ENCODE measurements around the gene RNF141.

The RNF141 gene

DNA sequence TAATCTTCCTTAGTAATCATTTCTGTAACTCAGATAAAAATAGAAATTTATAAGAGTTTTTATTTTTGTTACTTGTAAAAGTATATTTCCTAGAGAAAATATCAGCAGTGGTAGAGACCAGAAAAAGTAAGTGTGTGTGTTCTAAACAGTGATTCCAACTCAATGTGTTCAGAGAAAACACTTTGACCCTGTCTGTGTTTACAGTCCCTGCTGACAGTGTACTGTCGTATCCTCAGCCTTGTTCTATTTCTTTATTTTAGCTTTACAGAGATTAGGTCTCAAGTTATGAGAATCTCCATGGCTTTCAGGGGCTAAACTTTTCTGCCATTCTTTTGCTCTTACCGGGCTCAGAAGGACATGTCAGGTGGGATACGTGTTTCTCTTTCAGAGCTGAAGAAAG lies 17.3 kb upstream of the RNF141 start:
- DNase-seq: no peak

DNA sequence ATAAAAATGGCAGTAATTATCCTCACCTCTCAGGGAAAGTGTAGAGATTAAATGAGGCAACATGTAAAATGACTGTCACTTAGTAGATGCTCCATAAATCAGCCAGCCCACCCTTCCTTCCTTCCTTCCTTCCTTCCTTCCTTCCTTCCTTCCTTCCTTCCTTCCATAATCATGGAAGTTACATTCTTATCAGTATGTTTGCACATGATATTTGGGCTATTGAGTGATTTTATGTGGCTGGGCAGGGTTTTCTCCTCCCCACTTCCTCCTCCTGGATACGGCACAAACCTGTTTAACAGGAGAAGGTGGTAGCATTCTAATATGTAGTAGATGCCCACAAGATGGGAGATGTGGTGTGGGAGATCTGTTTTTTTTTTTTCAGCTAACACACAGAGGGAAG lies 15.6 kb upstream of the RNF141 start:
- no peak for DNase-seq

DNA sequence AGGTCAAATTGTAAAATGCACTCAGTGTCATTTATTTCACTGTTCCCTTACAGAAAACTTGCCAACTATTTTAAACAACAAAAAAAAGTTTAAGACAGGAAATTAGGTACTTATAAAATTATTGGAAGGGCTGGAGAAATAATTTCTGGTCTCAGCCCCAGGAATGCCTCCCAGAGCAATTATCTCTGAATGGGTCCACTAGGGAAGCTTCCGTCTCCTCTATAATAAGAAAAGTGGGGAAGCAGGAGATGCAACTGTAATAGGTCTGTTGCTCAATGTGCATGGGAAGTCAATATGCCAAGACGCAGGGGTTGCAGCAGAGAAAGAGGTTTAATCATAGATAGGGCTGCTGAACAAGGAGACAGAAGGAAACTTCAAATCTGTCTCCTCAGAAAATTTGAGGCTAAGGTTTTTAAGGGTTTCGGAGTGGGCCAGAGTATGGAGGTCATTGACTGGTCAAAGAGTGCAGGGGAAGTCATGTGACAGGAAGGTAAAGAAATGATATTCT lies 10.9 kb upstream of the RNF141 start:
- no peak for DNase-seq

DNA sequence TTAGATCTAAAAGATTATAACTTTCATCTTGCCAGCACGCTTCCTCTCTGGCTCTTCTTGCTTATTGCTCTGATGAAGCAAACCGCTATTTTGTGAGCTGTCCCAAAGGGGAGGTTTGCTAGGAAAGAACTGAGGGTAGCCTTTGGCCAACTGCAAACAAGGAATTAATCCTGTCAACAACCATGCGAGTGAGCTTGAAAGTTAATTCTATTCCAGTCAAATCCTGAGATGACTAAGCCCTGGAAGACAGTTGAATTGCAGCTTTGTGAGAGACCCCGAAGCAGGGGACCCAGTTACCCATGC lies 10.3 kb upstream of the RNF141 start:
- DNase-seq: no peak

DNA sequence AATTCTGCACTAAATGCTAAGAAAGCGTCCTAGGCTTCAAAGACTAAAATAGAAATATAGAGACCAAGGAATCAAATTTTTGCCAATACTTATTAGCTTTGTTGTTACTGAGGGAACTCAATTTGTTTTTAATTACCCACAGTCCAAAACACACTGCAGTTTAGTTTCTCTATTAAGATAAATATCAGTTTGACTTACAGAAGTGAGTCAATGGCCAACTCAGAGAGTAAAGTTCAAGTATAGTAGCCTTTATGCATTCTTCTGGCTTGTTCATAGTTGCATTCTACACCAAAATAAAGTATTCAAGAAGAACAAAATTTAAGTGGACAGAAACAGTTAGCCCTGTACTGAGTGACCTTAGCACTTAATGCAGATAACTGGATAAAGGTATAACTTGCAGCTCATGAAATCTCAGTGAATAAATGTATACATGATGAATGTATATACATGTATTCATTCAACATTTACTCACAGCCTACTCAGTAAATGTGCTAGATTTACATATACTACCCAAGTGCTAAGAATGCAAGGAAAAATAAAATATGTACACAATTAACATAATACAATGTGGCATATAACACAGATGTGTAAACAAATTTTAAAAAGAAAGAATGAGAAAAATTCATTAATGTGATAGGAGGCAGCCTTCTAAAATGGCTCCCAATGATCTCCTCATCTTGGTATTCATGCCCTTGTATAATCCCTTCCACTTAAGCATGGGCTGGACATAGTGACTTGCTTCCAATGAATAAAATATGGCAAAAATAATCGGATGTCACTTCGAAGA lies 9.7 kb upstream of the RNF141 start:
- DNase-seq: no peak

DNA sequence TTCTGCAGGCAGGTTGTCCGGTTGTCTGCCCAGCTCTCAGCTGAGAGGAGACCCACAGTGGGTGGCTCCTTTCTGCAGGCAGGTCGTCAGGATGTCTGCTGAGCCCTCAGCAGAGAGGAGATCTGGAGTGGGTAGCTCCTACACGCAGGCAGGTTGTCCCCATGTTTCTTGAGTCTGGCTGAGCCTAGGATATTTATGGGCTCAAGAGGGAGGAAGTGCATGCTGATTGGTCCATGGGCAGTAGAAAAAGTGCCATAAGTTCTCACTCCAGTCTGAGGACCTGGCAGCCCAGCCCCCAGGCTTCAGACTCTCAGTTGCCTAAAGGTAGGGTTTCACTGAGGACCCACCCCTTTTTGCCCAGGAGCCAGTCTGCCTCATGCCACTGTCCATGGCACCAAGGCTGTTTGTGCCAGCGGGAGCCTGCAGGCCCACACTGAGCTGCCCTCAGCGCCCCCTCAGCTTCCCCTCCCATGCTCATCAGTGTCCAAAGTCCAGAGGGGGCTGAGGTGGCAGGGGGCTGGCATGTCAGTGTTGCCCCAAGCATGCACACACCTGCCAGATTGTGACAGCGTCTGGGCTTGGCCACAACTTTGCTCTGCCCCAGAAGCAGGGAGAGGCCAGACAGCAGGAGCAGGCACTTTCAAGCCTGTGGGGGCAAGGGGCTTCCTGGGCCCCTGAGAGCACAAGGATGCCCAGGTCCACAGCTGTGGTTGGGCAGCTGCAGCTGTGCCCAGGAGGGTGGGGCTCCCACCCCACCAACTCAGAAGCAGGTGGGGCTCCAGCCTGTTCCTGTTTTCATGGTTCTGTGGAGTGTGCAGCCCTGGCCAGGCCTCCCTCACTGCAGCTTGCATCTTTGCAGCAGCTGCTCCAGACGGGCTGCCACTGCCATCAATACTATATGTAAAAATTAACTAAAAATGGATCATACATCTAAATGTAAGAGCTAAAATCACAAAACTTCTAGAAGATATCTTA lies 3.8 kb upstream of the RNF141 start:
- no peak for DNase-seq

DNA sequence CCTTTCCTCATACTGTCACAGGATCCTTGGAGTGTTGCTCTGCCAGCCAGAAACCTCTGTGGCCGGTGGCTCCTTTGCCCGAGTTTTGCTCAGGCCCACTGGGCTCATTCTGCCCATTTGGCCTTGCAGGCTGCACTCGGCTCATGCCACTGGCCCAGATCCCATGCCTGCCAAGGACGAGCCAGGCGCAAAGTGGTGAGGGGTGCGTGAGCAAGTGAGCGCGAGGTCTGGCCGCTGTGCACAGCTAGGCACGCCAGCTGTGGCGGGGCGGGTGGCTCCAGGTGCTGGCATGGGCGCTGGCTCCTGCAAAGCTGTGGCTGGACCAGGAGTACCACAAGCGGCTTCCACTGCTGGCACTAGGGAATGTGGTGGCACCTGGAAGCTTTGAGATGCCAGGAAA lies 2.8 kb upstream of the RNF141 start:
- no peak for DNase-seq

DNA sequence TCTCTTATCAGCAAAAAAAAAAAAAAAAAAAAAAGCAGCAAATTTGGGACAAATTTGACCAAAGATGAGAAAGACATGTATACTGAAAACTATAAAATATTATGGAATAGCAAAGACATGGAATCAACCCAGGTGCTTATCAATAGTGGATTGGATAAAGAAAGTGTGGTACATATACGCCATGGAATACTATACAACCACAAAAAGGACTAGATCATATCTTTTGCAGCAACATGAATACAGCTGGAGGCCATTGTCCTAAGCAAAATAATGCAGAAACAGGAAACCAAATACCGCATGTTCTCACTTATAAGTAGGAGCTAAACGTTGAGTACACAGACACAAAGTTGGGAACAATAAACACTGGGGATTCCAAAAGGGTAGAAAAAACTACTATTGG lies 1.8 kb upstream of the RNF141 start:
- DNase-seq: no peak

DNA sequence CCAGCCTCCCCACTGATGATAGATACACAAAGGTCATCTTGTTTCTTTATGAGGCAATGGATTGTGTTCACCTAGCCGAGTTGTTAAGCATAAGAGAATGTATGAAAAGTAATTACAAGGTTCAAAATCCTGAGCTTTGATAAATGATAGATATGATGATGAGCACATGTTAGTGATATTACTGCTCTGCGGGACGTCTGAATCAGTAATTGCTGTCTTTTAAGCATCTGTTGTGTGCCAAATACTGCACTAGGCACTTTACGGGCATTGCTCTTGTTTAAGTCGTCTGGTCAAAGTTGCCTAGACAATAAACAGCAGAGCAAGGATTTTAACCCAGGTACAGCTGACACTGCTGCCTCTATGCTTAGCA lies 559 bp upstream of the RNF141 start:
- DNase-seq: no peak

DNA sequence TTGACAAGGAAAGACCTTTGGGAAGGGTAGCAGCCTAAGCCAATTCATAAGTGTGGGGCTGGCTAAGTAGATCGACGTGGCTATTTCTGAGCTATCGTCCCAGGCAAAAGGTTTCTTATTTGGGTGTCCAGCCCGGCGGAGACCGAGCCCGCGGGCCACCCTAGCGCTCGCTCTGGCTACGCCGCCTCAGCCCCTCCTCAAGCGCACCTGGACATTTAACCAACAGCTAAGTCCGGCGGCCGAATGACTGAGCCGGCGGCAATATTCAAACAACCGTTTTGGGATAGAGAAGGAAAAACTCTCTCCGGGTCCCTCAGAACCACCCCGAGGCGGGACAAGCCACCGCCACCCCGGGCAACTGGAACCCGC lies 457 bp downstream of the RNF141 start:
- DNase-seq: no peak

DNA sequence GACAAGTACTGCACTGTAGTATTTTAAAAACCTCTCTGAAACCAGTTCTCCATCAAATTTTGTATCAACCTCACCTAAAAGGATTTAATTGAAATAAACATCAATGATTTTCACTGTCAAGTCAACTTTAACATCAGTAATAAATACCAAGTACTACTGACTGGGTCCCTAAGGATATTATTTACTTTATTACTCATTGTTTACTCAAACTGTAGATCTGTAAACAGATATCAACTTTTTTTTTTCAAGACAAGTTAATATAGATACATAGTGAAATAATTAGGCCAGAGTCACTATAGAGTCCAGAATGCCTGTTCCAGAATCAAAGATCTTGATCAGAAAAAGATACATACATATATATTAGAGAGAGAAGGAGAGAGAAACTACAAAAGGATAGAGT lies 1.6 kb downstream of the RNF141 start:
- DNase-seq: no peak

DNA sequence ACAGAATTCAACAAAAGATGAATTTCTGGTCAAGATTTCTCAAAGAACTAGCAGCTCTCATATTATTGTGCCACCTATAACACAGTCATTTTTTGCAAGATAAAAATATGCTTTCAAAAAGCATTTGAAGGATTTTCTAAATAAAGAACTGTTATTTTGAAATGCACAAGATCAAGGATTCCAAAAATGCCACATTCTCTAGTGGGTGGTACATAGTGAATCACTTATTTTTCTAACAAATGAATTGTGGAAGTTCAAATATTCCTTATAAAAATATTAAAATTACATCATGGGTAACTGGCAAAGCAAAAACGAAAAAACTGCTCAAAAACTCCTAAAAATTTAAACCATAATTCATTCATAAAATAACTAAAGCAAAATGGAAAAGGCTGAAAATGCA lies 2.1 kb downstream of the RNF141 start:
- DNase-seq: no peak

DNA sequence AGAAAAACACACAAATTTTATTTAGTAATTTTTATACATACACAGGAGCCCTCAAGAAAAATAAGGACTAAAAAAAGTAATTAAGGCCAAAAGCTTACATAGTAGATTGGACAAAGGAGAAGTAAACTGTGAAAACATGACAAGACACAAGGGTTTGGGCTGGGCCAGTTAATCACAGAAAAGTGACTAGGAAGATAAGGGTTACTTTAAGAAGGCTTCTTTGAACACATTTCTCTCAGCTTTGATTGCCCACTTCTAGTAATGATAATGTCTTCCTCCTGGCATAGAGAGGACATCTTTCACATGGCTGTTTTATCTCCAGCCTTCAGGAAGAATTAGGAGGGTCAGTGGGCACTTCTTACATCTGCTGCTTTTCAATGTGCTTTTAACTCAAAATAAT lies 3.4 kb downstream of the RNF141 start:
- no peak for DNase-seq

DNA sequence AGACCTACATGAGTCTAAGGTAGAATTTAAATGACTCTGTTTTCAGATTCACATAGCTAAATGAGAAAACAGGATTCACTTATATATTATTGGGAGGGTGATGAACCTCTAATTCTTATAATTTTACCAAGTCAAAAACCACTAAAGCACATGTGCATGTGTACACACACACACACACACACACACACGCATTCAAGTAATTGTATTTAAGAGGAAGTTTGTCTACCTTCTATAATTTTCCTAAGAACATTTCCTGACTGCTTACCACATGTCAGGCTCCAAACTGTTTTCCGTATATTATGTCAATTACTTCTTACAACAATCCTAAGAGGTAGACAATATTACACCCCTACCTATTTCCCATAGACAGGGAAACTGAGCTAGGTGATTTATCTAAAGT lies 6.7 kb downstream of the RNF141 start:
- DNase-seq: no peak

DNA sequence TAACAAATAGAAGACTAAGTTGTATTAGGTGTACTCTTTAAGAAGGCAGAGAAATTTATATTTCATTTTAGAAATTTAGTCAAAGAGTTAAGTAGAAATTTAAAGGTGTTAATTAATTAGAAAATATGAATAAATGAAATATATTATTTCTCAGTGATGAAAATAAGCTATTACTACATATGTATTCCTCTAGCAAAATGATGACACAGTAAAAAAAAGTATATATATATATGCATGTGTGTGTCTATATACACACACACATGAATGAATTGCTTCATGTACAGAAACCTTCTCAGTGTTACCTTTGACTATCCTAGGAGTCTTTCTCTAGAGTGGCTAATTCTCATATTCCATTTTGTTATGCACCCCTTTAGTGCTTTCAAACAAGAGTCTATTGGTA lies 7.7 kb downstream of the RNF141 start:
- DNase-seq: no peak

DNA sequence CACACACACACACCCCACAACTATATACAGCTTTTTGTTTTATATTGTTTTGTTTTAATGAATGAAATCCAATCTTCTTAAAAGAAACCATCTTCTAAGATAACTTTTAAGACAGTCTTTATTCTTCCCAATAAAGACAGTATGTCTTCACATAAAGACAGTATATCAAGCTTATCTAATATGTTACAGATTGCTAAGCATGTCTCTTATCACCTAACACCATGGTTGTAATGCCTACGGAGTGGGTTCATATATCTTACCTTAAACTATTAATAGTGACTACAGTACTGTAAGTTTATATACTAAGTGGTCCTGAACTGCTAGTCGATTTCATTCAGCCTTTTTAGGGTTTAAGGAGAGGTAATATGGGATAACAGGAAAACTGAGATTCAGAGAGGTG lies 8.5 kb downstream of the RNF141 start:
- no peak for DNase-seq

DNA sequence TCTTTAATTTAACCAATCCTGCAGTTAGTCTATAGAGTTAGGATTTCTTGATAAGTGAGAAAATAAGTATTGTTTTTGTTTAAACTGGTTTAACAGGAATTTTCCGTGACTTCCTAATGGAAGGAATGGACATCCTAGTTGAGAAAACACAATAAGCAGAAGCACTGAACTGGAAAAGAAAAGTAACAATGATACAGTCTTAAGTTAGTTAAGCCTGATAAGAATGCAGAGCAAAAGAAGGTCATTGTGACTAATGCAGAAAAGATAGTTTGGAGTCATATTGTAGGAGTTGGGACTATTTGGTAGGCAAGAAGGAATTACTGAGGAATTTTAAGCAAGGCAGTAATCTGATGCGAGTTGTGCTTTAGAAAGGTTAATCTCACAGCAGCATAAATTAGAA lies 11.7 kb downstream of the RNF141 start:
- DNase-seq: no peak

DNA sequence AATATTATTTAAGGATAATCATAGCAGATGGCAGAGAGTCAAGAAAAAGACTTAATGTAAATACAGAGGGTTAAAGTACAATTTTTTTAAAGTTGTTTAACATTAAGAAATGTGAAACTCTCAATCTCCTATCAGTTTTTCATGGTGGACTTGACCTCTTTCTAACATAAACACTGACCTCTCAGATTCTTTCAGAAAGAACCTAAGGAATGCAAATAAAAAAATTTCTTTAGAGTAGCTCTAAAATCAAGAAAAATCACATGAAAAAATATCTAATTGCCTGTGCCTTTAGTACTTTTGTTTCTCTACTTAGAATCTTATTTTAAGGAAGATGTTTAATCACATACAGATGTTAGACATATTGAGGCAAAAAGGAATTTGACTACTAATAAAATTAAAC lies 12.9 kb downstream of the RNF141 start:
- no peak for DNase-seq

DNA sequence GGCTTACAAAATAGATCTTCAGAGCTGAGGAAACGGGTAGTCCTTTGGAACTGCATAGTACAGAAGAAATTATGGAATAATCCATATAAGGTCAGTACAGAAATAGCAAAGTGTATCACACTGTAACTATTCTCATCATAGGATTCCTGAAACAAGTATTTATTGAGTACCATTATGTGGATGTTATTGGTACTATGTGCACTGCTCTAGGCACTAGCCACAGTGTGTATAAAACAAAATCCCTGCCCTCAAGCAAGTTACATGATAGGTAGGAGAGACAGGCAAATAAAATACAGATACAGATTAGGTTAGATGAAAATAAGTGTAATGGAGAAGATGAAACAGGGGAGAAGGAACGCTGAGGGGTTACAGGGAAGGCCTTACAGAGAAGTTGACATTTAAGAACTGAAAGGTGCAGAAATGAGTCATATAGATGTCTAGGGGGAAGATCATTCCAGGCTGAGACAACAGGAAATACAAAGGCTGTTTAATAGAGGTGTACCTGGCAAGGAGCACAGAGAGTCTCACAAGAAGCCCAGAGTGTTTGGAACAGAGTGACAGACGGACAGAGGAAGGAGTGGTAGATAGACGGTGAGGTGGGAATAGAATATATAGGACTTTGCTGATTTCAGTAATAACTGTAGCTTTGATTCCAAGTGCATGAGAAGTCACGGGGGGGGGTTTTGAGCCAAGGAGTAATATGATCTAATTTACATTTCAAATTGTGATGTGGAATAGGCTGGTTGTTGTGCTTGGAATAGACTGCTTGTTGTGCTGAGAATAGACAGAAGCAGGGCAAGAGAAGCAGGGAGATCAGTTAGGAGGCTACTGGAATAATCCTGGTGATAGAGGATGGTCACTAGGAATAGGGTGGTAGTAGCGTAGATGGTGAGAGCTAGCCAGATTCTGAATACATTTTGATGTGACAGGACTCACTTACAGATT lies 13.7 kb downstream of the RNF141 start:
- no peak for DNase-seq

DNA sequence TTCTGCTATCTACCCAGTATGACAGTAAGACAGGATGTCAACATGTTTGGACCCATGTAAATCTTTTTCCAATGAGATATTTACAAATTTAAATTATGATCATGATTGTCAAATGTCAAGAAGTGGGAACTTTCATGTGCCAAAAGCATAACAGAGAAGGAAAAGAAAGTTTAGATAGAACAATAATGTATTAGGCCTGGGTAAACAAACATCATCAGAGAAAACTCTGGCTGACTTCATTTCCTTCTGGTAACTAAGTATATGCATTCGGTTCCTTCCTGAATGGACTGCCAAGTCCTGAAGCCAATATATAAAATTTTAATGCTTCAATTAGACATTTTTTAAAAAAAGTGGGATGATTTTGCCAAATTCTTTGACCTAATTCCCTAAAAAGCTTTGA lies 16.5 kb downstream of the RNF141 start:
- DNase-seq: no peak

DNA sequence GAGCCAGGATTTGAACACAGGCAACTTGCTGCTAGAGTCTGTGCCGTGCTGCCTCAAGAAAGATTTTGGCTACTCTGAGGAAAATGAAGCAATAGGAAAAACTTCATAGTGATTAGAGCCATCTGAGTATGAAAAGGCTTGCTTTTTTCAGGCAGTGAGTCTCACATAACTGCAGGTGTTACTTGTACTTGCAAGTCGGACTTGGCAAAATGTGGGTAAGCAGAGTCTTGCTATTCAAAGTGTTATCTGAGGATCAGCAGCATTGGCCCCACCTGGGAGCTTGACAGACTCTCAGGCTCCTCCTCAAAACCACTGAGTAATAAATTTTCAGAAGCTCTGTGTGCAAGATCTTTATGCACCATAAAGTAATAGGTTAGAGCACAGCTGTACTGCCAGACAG lies 18.1 kb downstream of the RNF141 start:
- no peak for DNase-seq

DNA sequence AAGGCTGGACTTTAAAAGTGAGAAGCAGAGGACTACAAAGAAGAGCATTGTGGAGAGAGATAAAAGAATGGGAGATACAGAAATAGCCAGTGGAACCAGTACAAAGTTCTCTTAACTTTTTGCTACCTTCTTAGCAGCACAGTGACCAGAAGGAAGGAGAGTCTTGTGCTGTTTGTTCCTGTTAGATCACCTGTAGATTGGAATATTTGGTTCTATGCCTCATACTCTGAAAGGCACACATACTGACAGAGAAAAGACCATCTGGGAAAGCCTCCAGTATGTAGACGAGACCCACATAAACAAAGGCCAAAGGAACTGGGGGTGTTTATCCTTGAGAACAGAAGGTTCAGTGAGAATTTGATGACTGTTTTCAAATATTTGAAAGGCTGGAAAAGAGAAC lies 18.7 kb downstream of the RNF141 start:
- no peak for DNase-seq

DNA sequence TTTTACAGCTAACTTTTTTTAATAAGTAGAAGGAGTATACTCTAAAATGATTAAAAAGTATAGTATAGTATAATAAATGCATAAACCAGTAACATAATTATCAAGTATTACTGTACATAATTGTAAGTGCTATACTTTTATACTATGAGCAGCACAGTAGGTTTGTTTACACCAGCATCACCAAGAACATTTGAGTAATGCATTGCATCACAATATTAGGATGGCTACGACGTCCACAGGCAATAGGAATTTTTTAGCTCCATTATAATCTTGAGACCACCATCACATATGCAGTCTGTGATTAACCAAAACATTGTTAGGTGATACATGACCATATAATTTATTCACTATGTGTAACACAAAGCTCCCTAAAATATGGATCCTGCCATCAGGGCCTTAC lies 20.4 kb downstream of the RNF141 start:
- no peak for DNase-seq

Data from activated naive CD4-positive, alpha-beta T cell treated with Interleukin-2 at 50 U/mL for 16 hours (primary cell).